Left lung (tissue), 10 donors: Measurements from ENCODE around the gene ADAM23. TPM values are rescaled to one million over a fixed set of nuclear protein-coding genes. Genes with fewer than 3 reads are reported as not detected.

ENCODE experiments used
- ATAC-seq: fragments of 200-7000 bp; cut with Tn5 transposase; one replicate; pipeline ENCODE4 v1.9.1; 2020; ENCODE audit warnings: moderate library complexity
- DNase-seq, 4 donors: peaks; one replicate each; pipeline ENCODE4 v3.0.0-alpha.2; 2013 to 2020
- H3K27ac ChIP-seq, 2 donors: fragments of 200-600 bp; sonication (generic) in 1 of 2; one replicate each; pipeline versions ENCODE4 v1.5.0 to v1.8.0; 2020 to 2021
- H3K27me3 ChIP-seq, 2 donors: fragments of 200-600 bp; sonication (generic) in 1 of 2; one replicate each; pipeline versions ENCODE4 v1.5.0 to v1.8.0; 2020 to 2021
- H3K36me3 ChIP-seq, 2 donors: fragments of 200-600 bp; sonication (generic) in 1 of 2; one replicate each; pipeline versions ENCODE4 v1.5.0 to v1.8.0; 2020 to 2021
- H3K4me1 ChIP-seq, 2 donors: fragments of 200-600 bp; one replicate each; pipeline ENCODE4 v1.8.0; 2021
- H3K4me3 ChIP-seq, 2 donors: fragments of 200-600 bp; sonication (generic) in 1 of 2; one replicate each; pipeline versions ENCODE4 v1.5.0 to v1.8.0; 2020 to 2021; ENCODE audit warnings: mild to moderate bottlenecking in 1 of 2
- H3K9me3 ChIP-seq, 2 donors: fragments of 200-600 bp; sonication (generic) in 1 of 2; one replicate each; pipeline versions ENCODE4 v1.5.0 to v1.8.0; 2020 to 2021
- intact Hi-C, 2 donors: fragments of 100-400 bp; cut with DNase I; formaldehyde crosslinking; loops; one replicate each; pipeline versions ENCODE4 v1.11.2 to v1.14.2; 2022
- polyA plus RNA-seq, 6 donors: library from polyadenylated mRNA; unstranded; fragments of 120-200 nt; gene quantifications; one replicate each; pipeline ENCODE4 v1.2.1, GENCODE V29; 2013; ENCODE audit not compliant: insufficient read length in 6 of 6
- total RNA-seq, 2 donors: library from RNA; stranded (reverse); fragmentation: NEBNext Ultra II Directional; extraction: Animal tissue kit (Norgen Biotek cat#: 25700); gene quantifications; one replicate each; pipeline ENCODE4 v1.2.1, GENCODE V29; 2021
- TF ChIP-seq, protein P1 (sequence below), 2 donors: fragments of 200-600 bp; sonication (generic) in 1 of 2; IDR thresholded peaks; one replicate each; pipeline versions ENCODE4 v1.5.0 to v1.8.0; 2021; ENCODE audit warnings: antibody characterized with exemption in 2 of 2
- donor health status: DM: no; HTN: yes; CAD: no.
- donor health status: DM: no; HTN: no; CAD: no.

Gene ADAM23
- total and polyA plus RNA-seq, 8 donors, result 2.2 to 7.9 (median 5.3) TPM

DNA sequence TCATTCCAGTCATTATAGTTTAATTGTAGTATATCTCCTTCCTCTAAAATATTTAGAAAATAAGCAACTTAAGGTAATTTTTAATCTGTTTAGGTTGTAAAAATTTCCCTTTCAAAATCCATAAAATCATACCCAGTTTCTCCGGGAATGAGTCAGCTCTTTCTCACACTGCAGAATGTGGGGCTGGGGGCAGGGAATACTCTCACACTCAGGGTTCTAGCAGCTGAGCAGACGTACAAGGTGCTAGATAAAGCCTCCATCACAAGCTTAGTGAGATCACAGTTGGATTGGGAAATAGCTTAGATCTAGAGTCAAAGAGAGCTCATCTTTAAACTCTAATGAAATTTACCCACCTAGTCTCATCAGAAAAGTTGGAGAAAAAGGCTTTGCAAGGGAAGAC lies 119.0 kb downstream of the ADAM23 start:
- no peaks in the 10 kb centered on the region for H3K9me3 ChIP-seq
- H3K27me3 ChIP-seq, result no peaks in the 10 kb centered on the region
- intact Hi-C loops, result no loop called here
- ATAC-seq (no peak), DNase-seq (no peak)
- H3K4me1 ChIP-seq, result no peaks in the 10 kb centered on the region
- no peak overlapping the region for H3K4me3 ChIP-seq
- H3K36me3 ChIP-seq, result no peaks in the 10 kb centered on the region
- H3K27ac ChIP-seq, result no peak overlapping the region
- TF ChIP-seq, protein P1, sequence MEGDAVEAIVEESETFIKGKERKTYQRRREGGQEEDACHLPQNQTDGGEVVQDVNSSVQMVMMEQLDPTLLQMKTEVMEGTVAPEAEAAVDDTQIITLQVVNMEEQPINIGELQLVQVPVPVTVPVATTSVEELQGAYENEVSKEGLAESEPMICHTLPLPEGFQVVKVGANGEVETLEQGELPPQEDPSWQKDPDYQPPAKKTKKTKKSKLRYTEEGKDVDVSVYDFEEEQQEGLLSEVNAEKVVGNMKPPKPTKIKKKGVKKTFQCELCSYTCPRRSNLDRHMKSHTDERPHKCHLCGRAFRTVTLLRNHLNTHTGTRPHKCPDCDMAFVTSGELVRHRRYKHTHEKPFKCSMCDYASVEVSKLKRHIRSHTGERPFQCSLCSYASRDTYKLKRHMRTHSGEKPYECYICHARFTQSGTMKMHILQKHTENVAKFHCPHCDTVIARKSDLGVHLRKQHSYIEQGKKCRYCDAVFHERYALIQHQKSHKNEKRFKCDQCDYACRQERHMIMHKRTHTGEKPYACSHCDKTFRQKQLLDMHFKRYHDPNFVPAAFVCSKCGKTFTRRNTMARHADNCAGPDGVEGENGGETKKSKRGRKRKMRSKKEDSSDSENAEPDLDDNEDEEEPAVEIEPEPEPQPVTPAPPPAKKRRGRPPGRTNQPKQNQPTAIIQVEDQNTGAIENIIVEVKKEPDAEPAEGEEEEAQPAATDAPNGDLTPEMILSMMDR (IDR thresholded peaks at IDR 0.05), result no peak

- DNase-seq (no peak), ATAC-seq (no peak)
- Histone ChIP-seq H3K9me3 (no peaks in the 10 kb centered on the region), H3K36me3 (no peaks in the 10 kb centered on the region), H3K27ac (no peak overlapping the region), H3K4me3 (no peak overlapping the region), H3K27me3 (no peaks in the 10 kb centered on the region), H3K4me1 (no peaks in the 10 kb centered on the region)
- intact Hi-C loops, result no loop called here
- TF ChIP-seq, protein P1 (IDR thresholded peaks at IDR 0.05), result no peak
Measured at GRCh38 chr2:206563374-206563773, 120.0 kb downstream of the ADAM23 start.

- intact Hi-C loops, result no loop called here
- ATAC-seq (no peak), DNase-seq (no peak)
- no peaks in the 10 kb centered on the region for H3K4me1 ChIP-seq
- no peaks in the 10 kb centered on the region for H3K27me3 ChIP-seq
- no peaks in the 10 kb centered on the region for H3K36me3 ChIP-seq
- H3K27ac ChIP-seq, result no peak overlapping the region
- TF ChIP-seq, protein P1 (IDR thresholded peaks at IDR 0.05), result no peak
- H3K9me3 ChIP-seq, result no peaks in the 10 kb centered on the region
- no peak overlapping the region for H3K4me3 ChIP-seq
Measured at GRCh38 chr2:206565666-206566065, 122.3 kb downstream of the ADAM23 start.

GRCh38 chr2:206569470-206569869 lies 126.1 kb downstream of the ADAM23 start:
- Histone ChIP-seq H3K36me3 (no peaks in the 10 kb centered on the region), H3K9me3 (no peaks in the 10 kb centered on the region), H3K27me3 (no peaks in the 10 kb centered on the region), H3K4me1 (no peaks in the 10 kb centered on the region), H3K27ac (no peak overlapping the region), H3K4me3 (no peak overlapping the region)
- DNase-seq (no peak), ATAC-seq (no peak)
- TF ChIP-seq, protein P1 (IDR thresholded peaks at IDR 0.05), result no peak
- intact Hi-C loops, result no loop called here

GRCh38 chr2:206570199-206570598 lies 126.9 kb downstream of the ADAM23 start:
- Histone ChIP-seq H3K9me3 (no peaks in the 10 kb centered on the region), H3K4me1 (no peaks in the 10 kb centered on the region), H3K27ac (no peak overlapping the region), H3K4me3 (no peak overlapping the region), H3K27me3 (no peaks in the 10 kb centered on the region), H3K36me3 (no peaks in the 10 kb centered on the region)
- intact Hi-C loops, result no loop called here
- DNase-seq (no peak), ATAC-seq (no peak)
- TF ChIP-seq, protein P1 (IDR thresholded peaks at IDR 0.05), result no peak
